Measurements from ENCODE around the gene PSMA6.
"Not testable (repeated sequence)": the region's sequence is repeated elsewhere in the genome, so short reads cannot be mapped to it uniquely, and the experiment has no call there.

Gene PSMA6

GRCh38 chr14:35355981-35356841, 64.0 kb downstream of the PSMA6 start:
- no peak for DNase-seq (ENCODE audit: low read depth in 1 of 2, low spot score in 1 of 2)
- Histone ChIP-seq H3K4me3 (replicated peaks; ENCODE audit: insufficient read depth, low read length) (no peak overlapping the region), H3K27ac (replicated peaks) (no peak overlapping the region), H3K27me3 (ENCODE audit: insufficient read depth, poor library complexity, severe bottlenecking) (no peaks in the 10 kb centered on the region)
- no peak for TF ChIP-seq GABPA (IDR thresholded peaks at IDR 0.05; ENCODE audit: low read depth)
- TF ChIP-seq SPI1 (IDR thresholded peaks at IDR 0.05; ENCODE audit: borderline replicate concordance, low read depth): no peak
- TF ChIP-seq POLR2AphosphoS5 (IDR thresholded peaks at IDR 0.05; ENCODE audit: low read depth): no peak
- TF ChIP-seq CTCF (IDR thresholded peaks at IDR 0.05; ENCODE audit: insufficient read depth, low read length): no peak

GRCh38 chr14:35359655-35360054, 67.5 kb downstream of the PSMA6 start:
- H3K27ac ChIP-seq (replicated peaks); H3K27me3 ChIP-seq (ENCODE audit: insufficient read depth, poor library complexity, severe bottlenecking); H3K4me3 ChIP-seq (replicated peaks; ENCODE audit: insufficient read depth, low read length); DNase-seq (ENCODE audit: low read depth in 1 of 2, low spot score in 1 of 2): not testable (repeated sequence)

- H3K27ac ChIP-seq (replicated peaks): no peak overlapping the region
- no peak overlapping the region for H3K4me3 ChIP-seq (replicated peaks; ENCODE audit: insufficient read depth, low read length)
- TF ChIP-seq SPI1 (IDR thresholded peaks at IDR 0.05; ENCODE audit: borderline replicate concordance, low read depth): no peak
- TF ChIP-seq CTCF (IDR thresholded peaks at IDR 0.05; ENCODE audit: insufficient read depth, low read length): no peak
- no peak for TF ChIP-seq REST (IDR thresholded peaks at IDR 0.05; ENCODE audit: insufficient replicate concordance, low read depth)
- no peak for TF ChIP-seq GABPA (IDR thresholded peaks at IDR 0.05; ENCODE audit: low read depth)
- TF ChIP-seq POLR2AphosphoS5 (IDR thresholded peaks at IDR 0.05; ENCODE audit: low read depth): no peak
- DNase-seq (ENCODE audit: low read depth in 1 of 2, low spot score in 1 of 2): no peak
- no peaks in the 10 kb centered on the region for H3K27me3 ChIP-seq (ENCODE audit: insufficient read depth, poor library complexity, severe bottlenecking)
Measured at GRCh38 chr14:35361141-35361480, 68.9 kb downstream of the PSMA6 start.

- Histone ChIP-seq H3K27ac (replicated peaks) (no peak overlapping the region), H3K4me3 (replicated peaks; ENCODE audit: insufficient read depth, low read length) (no peak overlapping the region), H3K27me3 (ENCODE audit: insufficient read depth, poor library complexity, severe bottlenecking) (no peaks in the 10 kb centered on the region)
- no peak for DNase-seq (ENCODE audit: low read depth in 1 of 2, low spot score in 1 of 2)
- TF ChIP-seq REST (IDR thresholded peaks at IDR 0.05; ENCODE audit: insufficient replicate concordance, low read depth) (no peak), CTCF (IDR thresholded peaks at IDR 0.05; ENCODE audit: insufficient read depth, low read length) (no peak), POLR2AphosphoS5 (IDR thresholded peaks at IDR 0.05; ENCODE audit: low read depth) (no peak), SPI1 (IDR thresholded peaks at IDR 0.05; ENCODE audit: borderline replicate concordance, low read depth) (no peak)
Measured at GRCh38 chr14:35362450-35362849, 70.3 kb downstream of the PSMA6 start.
